GM12864 (cell line): Measurements from ENCODE around the gene CRYBB1.

ENCODE experiments used
- DNase-seq: peaks from one replicate; pipeline ENCODE4 v3.0.0-alpha.2; 2011; ENCODE audit warnings: low read depth
- H3K4me3 ChIP-seq: 2 replicates; pipeline ENCODE4 v1.5.1; 2011; ENCODE audit warnings: mild to moderate bottlenecking, low read depth, low read length, control low read depth
- CTCF ChIP-seq: IDR thresholded peaks from 2 replicates; pipeline ENCODE4 v1.5.1; 2011; ENCODE audit warnings: low read depth, mild to moderate bottlenecking, moderate library complexity, low read length, control low read depth, inconsistent platforms; ENCODE audit errors: missing control alignments

CRYBB1 gene

GRCh38 chr22:26609287-26609686 lies 8.5 kb downstream of the CRYBB1 start:
- DNase-seq, result no peak
- TF ChIP-seq CTCF, result no peak
- H3K4me3 ChIP-seq, result no peak overlapping the region

- TF ChIP-seq CTCF, result no peak
- DNase-seq, result no peak
- H3K4me3 ChIP-seq, result no peak overlapping the region
These were observed 9.7 kb downstream of the CRYBB1 start for GRCh38 chr22:26608129-26608528.

- no peak for DNase-seq
- no peak for TF ChIP-seq CTCF
- no peak overlapping the region for H3K4me3 ChIP-seq
These were observed 11.2 kb downstream of the CRYBB1 start for GRCh38 chr22:26606611-26607010.

GRCh38 chr22:26604368-26604767 lies 13.5 kb downstream of the CRYBB1 start:
- no peak for DNase-seq
- no peak overlapping the region for H3K4me3 ChIP-seq
- TF ChIP-seq CTCF, result no peak

- H3K4me3 ChIP-seq, result no peak overlapping the region
- no peak for TF ChIP-seq CTCF
- no peak for DNase-seq
These were observed 15.7 kb downstream of the CRYBB1 start for GRCh38 chr22:26602127-26602526.

- TF ChIP-seq CTCF, result no peak
- DNase-seq, result no peak
- H3K4me3 ChIP-seq, result no peak overlapping the region
These were observed 16.1 kb downstream of the CRYBB1 start for GRCh38 chr22:26601726-26602125.

- DNase-seq, result no peak
- TF ChIP-seq CTCF, result no peak
- no peak overlapping the region for H3K4me3 ChIP-seq
These were observed 18.3 kb downstream of the CRYBB1 start for GRCh38 chr22:26599505-26599904.
